ENCODE data around the gene PRKCZ. TPM values are rescaled to one million over a fixed set of nuclear protein-coding genes. Genes with fewer than 3 reads are reported as not detected.

Gene PRKCZ
- 1 to 10 TPM in 2 of 6 experiments, under 1 TPM in 4; 0.55 to 1.4 (median 0.95) TPM for total RNA-seq (2021; fragmentation: NEBNext Ultra II Directional; extraction: Animal tissue kit (Norgen Biotek cat#: 25700))
- long read RNA-seq, partial matches to known transcripts = 0 of 1 reads
- long read RNA-seq, other reads (novel, unspliced or antisense) = 1 of 1 reads

GRCh38 chr1:2049718-2050431 is at the start of gene PRKCZ:
Gene PRKCZ (plus strand): TSS chr1:2050411. CDS start chr1:2050631, 220 bp downstream.
- no peak for DNase-seq
- TF ChIP-seq, protein P1, sequence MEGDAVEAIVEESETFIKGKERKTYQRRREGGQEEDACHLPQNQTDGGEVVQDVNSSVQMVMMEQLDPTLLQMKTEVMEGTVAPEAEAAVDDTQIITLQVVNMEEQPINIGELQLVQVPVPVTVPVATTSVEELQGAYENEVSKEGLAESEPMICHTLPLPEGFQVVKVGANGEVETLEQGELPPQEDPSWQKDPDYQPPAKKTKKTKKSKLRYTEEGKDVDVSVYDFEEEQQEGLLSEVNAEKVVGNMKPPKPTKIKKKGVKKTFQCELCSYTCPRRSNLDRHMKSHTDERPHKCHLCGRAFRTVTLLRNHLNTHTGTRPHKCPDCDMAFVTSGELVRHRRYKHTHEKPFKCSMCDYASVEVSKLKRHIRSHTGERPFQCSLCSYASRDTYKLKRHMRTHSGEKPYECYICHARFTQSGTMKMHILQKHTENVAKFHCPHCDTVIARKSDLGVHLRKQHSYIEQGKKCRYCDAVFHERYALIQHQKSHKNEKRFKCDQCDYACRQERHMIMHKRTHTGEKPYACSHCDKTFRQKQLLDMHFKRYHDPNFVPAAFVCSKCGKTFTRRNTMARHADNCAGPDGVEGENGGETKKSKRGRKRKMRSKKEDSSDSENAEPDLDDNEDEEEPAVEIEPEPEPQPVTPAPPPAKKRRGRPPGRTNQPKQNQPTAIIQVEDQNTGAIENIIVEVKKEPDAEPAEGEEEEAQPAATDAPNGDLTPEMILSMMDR (IDR thresholded peaks at IDR 0.05) = no peak; the same call in 1 of the 2 replicates
- Mint-ChIP-seq H3K27ac (no peak within 1 kb of the TSS), H3K9me3 (no peaks in the 10 kb centered on the region), H3K27me3 (ENCODE audit: insufficient read depth) (peaks cover 30% of the 10 kb centered on the region), H3K4me3 (no peak within 1 kb of the TSS), H3K4me1 (ENCODE audit: low read depth) (no peaks in the 10 kb centered on the region), H3K36me3 (ENCODE audit: low read depth) (no peaks in the 10 kb centered on the region)

GRCh38 chr1:2000432-2000831 is 49.8 kb upstream of the PRKCZ start:
- no peak overlapping the region for H3K4me3 Mint-ChIP-seq
- peaks cover 51% of the 10 kb centered on the region for H3K27me3 Mint-ChIP-seq (ENCODE audit: insufficient read depth)
- H3K27ac Mint-ChIP-seq = no peak overlapping the region
- no peak for DNase-seq
- TF ChIP-seq, protein P1 (IDR thresholded peaks at IDR 0.05) = no peak
- no peaks in the 10 kb centered on the region for H3K36me3 Mint-ChIP-seq (ENCODE audit: low read depth)
- no peaks in the 10 kb centered on the region for H3K4me1 Mint-ChIP-seq (ENCODE audit: low read depth)
- H3K9me3 Mint-ChIP-seq = no peaks in the 10 kb centered on the region

- Mint-ChIP-seq H3K27me3 (ENCODE audit: insufficient read depth) (peaks cover 54% of the 10 kb centered on the region), H3K36me3 (ENCODE audit: low read depth) (no peaks in the 10 kb centered on the region), H3K9me3 (no peaks in the 10 kb centered on the region), H3K27ac (no peak overlapping the region), H3K4me1 (ENCODE audit: low read depth) (no peaks in the 10 kb centered on the region), H3K4me3 (no peak overlapping the region)
- no peak for DNase-seq
- TF ChIP-seq, protein P1 (IDR thresholded peaks at IDR 0.05) = no peak
These were observed 49.4 kb upstream of the PRKCZ start for GRCh38 chr1:2000850-2001249.

- Mint-ChIP-seq H3K27ac (no peak overlapping the region), H3K27me3 (ENCODE audit: insufficient read depth) (peaks cover 52% of the 10 kb centered on the region)
- DNase-seq = no peak
These were observed 48.3 kb upstream of the PRKCZ start for GRCh38 chr1:2001773-2002411.

GRCh38 chr1:2003541-2004131 is 46.6 kb upstream of the PRKCZ start, which contains the start of gene CFAP74:
Gene CFAP74 (minus strand): TSS chr1:2003786. CDS start chr1:1990956, 12,830 bp downstream.
- Mint-ChIP-seq H3K27ac (no peak within 1 kb of the TSS), H3K4me3 (no peak within 1 kb of the TSS), H3K27me3 (ENCODE audit: insufficient read depth) (peaks cover 43% of the 10 kb centered on the region), H3K36me3 (ENCODE audit: low read depth) (no peaks in the 10 kb centered on the region), H3K4me1 (ENCODE audit: low read depth) (no peaks in the 10 kb centered on the region), H3K9me3 (no peaks in the 10 kb centered on the region)
- TF ChIP-seq, protein P1 (IDR thresholded peaks at IDR 0.05) = no peak
- DNase-seq = no peak

More at GRCh38 chr1:2001773-2002411, 48.3 kb upstream of the PRKCZ start:
- TF ChIP-seq, protein P1 (IDR thresholded peaks at IDR 0.05) = no peak
- no peak overlapping the region for H3K4me3 Mint-ChIP-seq
- no peaks in the 10 kb centered on the region for H3K36me3 Mint-ChIP-seq (ENCODE audit: low read depth)
- no peaks in the 10 kb centered on the region for H3K4me1 Mint-ChIP-seq (ENCODE audit: low read depth)
- H3K9me3 Mint-ChIP-seq = no peaks in the 10 kb centered on the region

Data from HFFc6 (cell line).